GM18873 (cell line): Measurements from ENCODE around the gene C1orf226.

Experiments used
- ATAC-seq: cut with Tn5 transposase; IDR thresholded peaks from one replicate; pipeline ENCODE4 v1.9.1; 2021; ENCODE audit warnings: mild to moderate bottlenecking, moderate library complexity, moderate number of reproducible peaks; ENCODE audit not compliant: unreplicated experiment, low FRiP score

Gene C1orf226

GRCh38 chr1:162365284-162366020 is 16.1 kb upstream of the C1orf226 start:
- ATAC-seq, result no peak

- ATAC-seq, result no peak
Measured at GRCh38 chr1:162366149-162366548, 15.4 kb upstream of the C1orf226 start.

DNA sequence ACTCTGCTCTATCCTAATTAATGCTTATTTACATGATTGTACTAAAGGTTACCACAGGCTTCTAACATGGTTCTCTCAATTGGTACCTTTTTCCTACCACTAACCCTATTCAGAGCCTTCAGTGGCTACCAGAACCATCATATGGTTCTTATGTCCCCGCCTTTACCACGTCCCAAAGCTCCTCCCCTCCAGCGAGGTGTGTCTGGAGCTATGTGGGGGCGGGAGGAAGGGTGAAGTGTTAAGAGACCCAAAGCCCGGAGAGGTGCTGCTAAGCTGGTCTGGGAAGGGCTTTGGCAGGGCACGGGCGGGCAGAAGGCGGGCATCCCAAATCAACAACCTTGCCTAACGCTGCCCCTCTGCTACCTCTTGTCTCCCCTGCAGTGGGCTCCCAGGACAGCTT is 14.9 kb upstream of the C1orf226 start:
- ATAC-seq, result no peak

- no peak for ATAC-seq
Measured at GRCh38 chr1:162367073-162367472, 14.5 kb upstream of the C1orf226 start.

- no peak for ATAC-seq
Measured at GRCh38 chr1:162367772-162368171, 13.8 kb upstream of the C1orf226 start.

GRCh38 chr1:162368451-162368850 is 13.1 kb upstream of the C1orf226 start:
- no peak for ATAC-seq

DNA sequence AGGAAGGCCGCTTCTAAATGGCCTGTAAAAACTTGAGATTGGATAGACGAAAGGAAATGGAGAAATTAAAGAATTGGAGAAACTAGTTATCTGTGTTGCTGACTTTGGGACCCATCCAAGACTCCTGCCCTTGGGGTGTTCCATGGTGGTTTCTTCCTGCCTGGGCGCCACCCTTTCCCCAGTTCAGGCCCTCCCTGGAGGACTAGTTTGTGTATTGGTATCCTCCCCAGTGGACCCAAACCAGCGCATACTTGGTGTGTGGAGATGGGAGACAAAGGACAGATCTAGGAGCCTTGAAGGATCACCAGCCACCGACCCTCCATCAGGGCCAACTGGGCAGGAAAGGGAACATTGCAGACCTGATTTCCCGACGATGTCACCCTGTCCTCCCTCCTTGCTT is 12.0 kb upstream of the C1orf226 start:
- no peak for ATAC-seq

DNA sequence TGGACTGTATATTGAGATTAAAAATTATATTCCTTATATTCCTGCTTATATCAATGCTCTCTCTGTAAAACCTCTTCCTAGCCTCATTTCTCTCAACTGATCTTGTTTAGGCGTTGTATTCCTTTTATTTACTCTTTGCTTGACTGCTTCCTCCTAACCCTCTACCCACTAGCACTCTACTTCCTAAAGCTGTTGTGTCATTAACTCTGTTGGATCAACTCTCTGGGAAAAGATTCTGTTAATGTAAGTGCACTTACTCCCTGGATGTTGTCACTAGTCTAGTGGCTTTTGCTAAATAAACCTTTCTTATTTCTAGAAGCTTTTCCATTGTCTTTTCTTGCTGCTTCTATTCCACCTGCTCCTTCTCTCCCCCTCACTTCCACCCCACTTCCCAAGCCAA is 11.4 kb upstream of the C1orf226 start:
- no peak for ATAC-seq

GRCh38 chr1:162370721-162371120 is 10.8 kb upstream of the C1orf226 start:
- ATAC-seq, result no peak

- no peak for ATAC-seq
Measured at GRCh38 chr1:162371611-162372010, 9.9 kb upstream of the C1orf226 start.

GRCh38 chr1:162372159-162373071 is 9.1 kb upstream of the C1orf226 start:
- ATAC-seq, result no peak

DNA sequence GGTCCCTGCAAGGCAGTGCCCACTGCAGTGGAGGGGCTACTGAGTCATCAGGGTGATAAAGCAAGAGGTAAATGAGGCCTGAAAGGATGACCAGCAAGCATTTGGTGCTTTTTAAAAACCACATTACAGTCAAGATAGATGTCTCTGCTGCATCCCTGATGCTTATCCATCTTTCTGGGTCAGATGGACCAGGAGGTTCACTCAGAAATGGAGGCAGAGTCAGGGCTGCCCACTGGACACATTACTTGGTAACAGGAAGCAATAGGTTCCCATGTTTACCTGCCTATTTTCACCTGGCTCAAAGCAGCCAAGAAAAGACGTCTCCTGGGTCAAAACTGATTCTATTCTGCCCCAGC is 8.5 kb upstream of the C1orf226 start:
- no peak for ATAC-seq

- no peak for ATAC-seq
Measured at GRCh38 chr1:162373541-162374260, 7.8 kb upstream of the C1orf226 start.

DNA sequence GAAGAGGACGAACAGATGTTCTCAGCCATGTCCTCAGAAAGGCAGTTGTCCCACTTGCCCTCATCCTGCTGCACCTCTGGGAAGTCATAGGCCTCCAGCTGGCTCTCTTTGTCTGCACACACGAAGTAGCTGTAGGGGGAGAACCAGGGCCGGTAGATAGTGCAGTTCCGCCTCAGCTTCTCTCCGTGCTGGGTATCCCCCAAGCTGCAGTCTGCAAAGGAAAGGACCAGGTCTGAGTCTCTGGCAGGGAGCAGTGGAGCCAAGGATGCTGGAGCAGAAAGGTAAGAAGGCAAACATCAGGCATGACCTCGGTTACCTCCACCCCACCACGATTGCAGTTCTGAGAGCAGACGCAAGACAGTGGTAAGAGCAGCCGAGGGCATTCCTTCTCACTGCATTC is 7.1 kb upstream of the C1orf226 start:
- no peak for ATAC-seq

DNA sequence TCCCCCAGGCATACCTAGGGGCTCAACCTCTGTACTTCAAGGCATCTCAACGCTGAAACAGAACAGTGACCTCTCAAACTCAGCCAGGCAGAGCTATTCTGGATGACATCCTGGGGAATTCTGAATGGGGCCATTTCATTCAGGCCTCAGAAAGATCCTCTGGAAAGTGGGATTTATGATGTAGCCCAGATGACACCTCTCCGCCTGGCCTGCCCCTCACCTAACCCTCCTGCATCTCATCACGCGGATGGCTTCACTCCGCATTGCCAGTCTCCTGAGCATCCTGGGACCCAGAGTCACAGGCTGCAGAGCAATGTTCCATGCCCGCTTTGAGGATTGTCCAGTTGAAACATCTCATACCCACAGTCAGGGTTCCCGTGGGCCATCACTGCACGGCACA is 6.1 kb upstream of the C1orf226 start:
- no peak for ATAC-seq

GRCh38 chr1:162376691-162377090 is 4.8 kb upstream of the C1orf226 start, which contains the start of gene SPATA46:
SPATA46 (minus strand) TSS chr1:162376854; CDS start chr1:162376790, 64 bp downstream.
- ATAC-seq, result no peak

DNA sequence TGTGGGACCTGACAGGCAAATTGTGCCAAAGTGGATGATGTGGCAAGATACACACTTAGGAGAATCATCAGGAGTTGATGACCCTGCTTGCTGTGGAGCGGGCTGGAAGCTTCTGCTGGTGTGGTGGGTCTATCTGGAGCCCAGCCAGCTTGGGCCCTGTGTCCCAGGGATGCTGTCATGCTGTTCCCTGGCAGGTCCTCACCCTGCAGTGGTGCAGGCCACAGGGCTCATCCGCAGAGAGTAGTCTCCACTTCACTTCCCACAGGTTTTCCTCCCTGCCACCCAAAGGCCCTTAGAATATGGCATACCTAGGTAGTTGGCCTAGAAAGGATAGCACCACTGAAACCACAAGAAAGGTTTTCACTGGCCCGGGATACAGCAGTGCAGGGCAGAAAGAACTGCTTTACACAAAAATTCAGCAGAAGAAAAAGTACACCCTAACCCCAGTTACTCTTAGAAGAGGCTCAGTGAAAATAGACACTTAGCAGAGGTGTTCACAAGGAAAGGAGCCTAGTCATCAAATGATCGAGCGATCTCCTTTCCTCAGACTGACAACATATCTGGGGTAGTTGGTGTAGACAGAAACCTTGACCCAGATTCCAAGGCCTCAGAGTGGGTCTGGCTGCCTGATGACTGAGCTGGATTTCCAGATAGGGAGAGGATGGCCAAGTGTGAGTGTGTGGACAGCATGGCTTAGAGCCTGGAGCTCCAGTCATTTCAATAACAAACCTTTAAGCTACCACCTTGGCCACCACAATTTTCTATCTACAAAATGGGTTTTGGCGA is 1.3 kb upstream of the C1orf226 start:
- ATAC-seq, result no peak

- ATAC-seq, result no peak
Measured at GRCh38 chr1:162381941-162382750, 618 bp downstream of the C1orf226 start.

DNA sequence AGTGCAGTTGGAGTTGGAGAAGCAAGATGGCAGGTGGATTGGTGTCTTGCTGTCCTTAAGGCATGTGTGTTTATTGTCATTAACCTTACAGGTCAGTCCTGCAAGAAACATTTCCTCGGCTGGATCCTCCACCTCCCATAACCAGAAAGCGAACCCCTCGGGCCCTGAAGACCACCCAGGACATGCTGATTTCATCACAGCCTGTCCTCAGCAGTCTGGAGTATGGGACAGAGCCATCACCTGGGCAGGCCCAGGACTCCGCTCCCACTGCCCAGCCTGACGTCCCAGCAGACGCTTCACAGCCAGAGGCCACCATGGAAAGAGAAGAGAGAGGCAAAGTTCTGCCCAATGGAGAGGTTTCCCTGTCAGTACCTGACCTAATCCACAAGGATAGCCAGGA is 1.6 kb downstream of the C1orf226 start:
- ATAC-seq, result no peak
